Measurements from ENCODE around the gene TRABD2B. TPM values are rescaled to one million over a fixed set of nuclear protein-coding genes. Genes with fewer than 3 reads are reported as not detected.

The TRABD2B gene
- total and polyA plus RNA-seq, 2 donors (not counting 1 experiment from before 2014, with no cell fraction given): under 0.01 TPM; not detected in 1

- H2AFZ ChIP-seq (ENCODE audit: low read length): no peak overlapping the region
- H3K36me3 ChIP-seq (ENCODE audit: control insufficient read depth, insufficient read depth, low read length): no peaks in the 10 kb centered on the region
- H3K27me3 ChIP-seq (ENCODE audit: control insufficient read depth, insufficient read depth, low read length): peaks cover 10% of the 10 kb centered on the region
- no peaks in the 10 kb centered on the region for H3K79me2 ChIP-seq (ENCODE audit: control insufficient read depth, insufficient read depth, low read length)
- no peak overlapping the region for H3K27ac ChIP-seq (ENCODE audit: insufficient read depth, low read length)
- no peak for DNase-seq (ENCODE audit: low read depth in 2 of 2)
- no peak overlapping the region for H3K9ac ChIP-seq (ENCODE audit: insufficient read depth, low read length)
- TF ChIP-seq CTCF (conservative IDR thresholded peaks at IDR 0.05 in 1 of 2, IDR thresholded peaks at IDR 0.05 in 1 of 2; ENCODE audit: low read depth in 1 of 2, low read length in 2 of 2): no peak
- no peak for TF ChIP-seq EZH2 (IDR thresholded peaks at IDR 0.05; ENCODE audit: low read length, missing control alignments)
- H3K9me3 ChIP-seq (ENCODE audit: control insufficient read depth, insufficient read depth, low read depth, low read length): no peaks in the 10 kb centered on the region
- no peaks in the 10 kb centered on the region for H4K20me1 ChIP-seq (ENCODE audit: control insufficient read depth, extremely low read depth, insufficient read depth, low read length)
- H3K4me2 ChIP-seq (ENCODE audit: extremely low read depth, insufficient read depth, low read length): no peak overlapping the region
- H3K4me1 ChIP-seq (ENCODE audit: control insufficient read depth, extremely low read depth, insufficient read depth, low read length): no peaks in the 10 kb centered on the region
- H3K4me3 ChIP-seq (replicated peaks in 1 of 4; ENCODE audit: control extremely low read depth in 1 of 4, insufficient read depth in 1 of 4, low read depth in 3 of 4, low read length in 4 of 4): no peak overlapping the region
Measured at GRCh38 chr1:47990286-47990685, 6.9 kb downstream of the TRABD2B start.

DNA sequence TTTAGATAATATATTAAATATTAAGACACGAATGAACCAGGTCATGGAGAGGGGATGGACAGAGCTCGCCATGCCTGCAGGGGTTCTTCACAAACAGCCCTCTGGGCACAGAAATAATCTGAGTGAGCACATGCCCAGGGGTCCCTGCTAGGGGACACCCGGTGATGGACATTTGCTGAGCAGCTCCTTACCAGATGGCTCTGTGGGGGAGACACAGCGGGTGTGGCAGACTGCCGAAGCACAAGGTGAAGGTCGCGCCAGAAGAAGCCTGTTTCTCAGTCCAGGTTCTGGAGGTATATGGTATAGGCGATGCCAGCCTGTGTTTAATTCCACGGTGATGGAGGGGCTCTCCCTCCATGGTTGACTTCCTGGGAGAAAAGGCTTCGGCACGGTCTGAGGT lies 9.6 kb downstream of the TRABD2B start:
- Histone ChIP-seq H4K20me1 (ENCODE audit: control insufficient read depth, extremely low read depth, insufficient read depth, low read length) (no peaks in the 10 kb centered on the region), H3K36me3 (ENCODE audit: control insufficient read depth, insufficient read depth, low read length) (no peaks in the 10 kb centered on the region), H3K27ac (ENCODE audit: insufficient read depth, low read length) (no peak overlapping the region), H3K4me2 (ENCODE audit: extremely low read depth, insufficient read depth, low read length) (no peak overlapping the region), H3K79me2 (ENCODE audit: control insufficient read depth, insufficient read depth, low read length) (no peaks in the 10 kb centered on the region), H3K4me3 (replicated peaks in 1 of 4; ENCODE audit: control extremely low read depth in 1 of 4, insufficient read depth in 1 of 4, low read depth in 3 of 4, low read length in 4 of 4) (no peak overlapping the region), H3K9ac (ENCODE audit: insufficient read depth, low read length) (no peak overlapping the region), H3K27me3 (ENCODE audit: control insufficient read depth, insufficient read depth, low read length) (peaks cover 5% of the 10 kb centered on the region), H2AFZ (ENCODE audit: low read length) (no peak overlapping the region), H3K4me1 (ENCODE audit: control insufficient read depth, extremely low read depth, insufficient read depth, low read length) (no peaks in the 10 kb centered on the region), H3K9me3 (ENCODE audit: control insufficient read depth, insufficient read depth, low read depth, low read length) (no peaks in the 10 kb centered on the region)
- no peak for DNase-seq (ENCODE audit: low read depth in 2 of 2)
- TF ChIP-seq EZH2 (IDR thresholded peaks at IDR 0.05; ENCODE audit: low read length, missing control alignments) (no peak), CTCF (conservative IDR thresholded peaks at IDR 0.05 in 1 of 2, IDR thresholded peaks at IDR 0.05 in 1 of 2; ENCODE audit: low read depth in 1 of 2, low read length in 2 of 2) (no peak)

- DNase-seq (ENCODE audit: low read depth in 2 of 2): peak in 1 of 2 donors; percentile 21
- Histone ChIP-seq H3K9me3 (ENCODE audit: control insufficient read depth, insufficient read depth, low read depth, low read length) (no peaks in the 10 kb centered on the region), H3K9ac (ENCODE audit: insufficient read depth, low read length) (no peak overlapping the region), H3K36me3 (ENCODE audit: control insufficient read depth, insufficient read depth, low read length) (no peaks in the 10 kb centered on the region), H3K4me3 (replicated peaks in 1 of 4; ENCODE audit: control extremely low read depth in 1 of 4, insufficient read depth in 1 of 4, low read depth in 3 of 4, low read length in 4 of 4) (no peak overlapping the region), H3K27ac (ENCODE audit: insufficient read depth, low read length) (no peak overlapping the region), H3K27me3 (ENCODE audit: control insufficient read depth, insufficient read depth, low read length) (peaks cover 5% of the 10 kb centered on the region), H3K79me2 (ENCODE audit: control insufficient read depth, insufficient read depth, low read length) (no peaks in the 10 kb centered on the region), H3K4me1 (ENCODE audit: control insufficient read depth, extremely low read depth, insufficient read depth, low read length) (no peaks in the 10 kb centered on the region), H3K4me2 (ENCODE audit: extremely low read depth, insufficient read depth, low read length) (no peak overlapping the region), H2AFZ (ENCODE audit: low read length) (no peak overlapping the region), H4K20me1 (ENCODE audit: control insufficient read depth, extremely low read depth, insufficient read depth, low read length) (no peaks in the 10 kb centered on the region)
- TF ChIP-seq CTCF (conservative IDR thresholded peaks at IDR 0.05 in 1 of 2, IDR thresholded peaks at IDR 0.05 in 1 of 2; ENCODE audit: low read depth in 1 of 2, low read length in 2 of 2) (no peak), EZH2 (IDR thresholded peaks at IDR 0.05; ENCODE audit: low read length, missing control alignments) (no peak)
Measured at GRCh38 chr1:47986761-47987200, 10.4 kb downstream of the TRABD2B start.
